B cell (primary cell): ENCODE measurements around the gene RNF223. TPM values are rescaled to one million over a fixed set of nuclear protein-coding genes. Genes with fewer than 3 reads are reported as not detected.

ENCODE experiments used
- ATAC-seq: fragments of 200-7000 bp; cut with Tn5 transposase; one replicate; pipeline ENCODE4 v1.10.0; 2021; ENCODE audit warnings: low read depth, mild to moderate bottlenecking, moderate number of reproducible peaks, moderate library complexity
- CTCF ChIA-PET: fragments of 350-600 bp; sonication (Branson Sonifier 250); formaldehyde crosslinking; loops from one replicate; lab custom pipeline; 2021; ENCODE audit warnings: antibody characterized with exemption, inconsistent platforms; lab: Charles Lee
- POLR2A ChIA-PET: fragments of 350-600 bp; sonication (Branson Sonifier 250); formaldehyde crosslinking; loops from one replicate; lab custom pipeline; 2021; ENCODE audit warnings: antibody characterized with exemption; lab: Charles Lee
- DNase-seq: peaks from one replicate; pipeline ENCODE4 v3.0.0; 2013
- H2AFZ ChIP-seq: 2 replicates; pipeline ENCODE4 v1.6.1; 2012; ENCODE audit warnings: mild to moderate bottlenecking, low read depth, low read length; ENCODE audit not compliant: insufficient read depth, poor library complexity, severe bottlenecking
- H3K27ac ChIP-seq, 2 donors: 1 replicate in 1 of 2; 2 replicates in 1 of 2; pipeline ENCODE4 v1.5.1; 2012 to 2013; ENCODE audit warnings: low read length in 2 of 2, mild to moderate bottlenecking in 2 of 2, moderate library complexity in 1 of 2
- H3K27me3 ChIP-seq, 4 experiments: fragments of 200-600 bp in 1 of 4; sonication (generic) in 1 of 4; replicated peaks in 1 of 4; 1 replicate in 2 of 4; 2 replicates in 2 of 4; pipeline versions ENCODE4 v1.6.1 to v1.7.0; 2013 to 2016; ENCODE audit warnings: low read length in 3 of 4, mild to moderate bottlenecking in 2 of 4, mixed read lengths in 1 of 4, moderate library complexity in 1 of 4; ENCODE audit not compliant: insufficient read depth in 4 of 4, control insufficient read depth in 3 of 4; ENCODE audit errors: control extremely low read depth in 1 of 4
- H3K36me3 ChIP-seq, 2 experiments: replicated peaks in 1 of 2; 1 replicate in 1 of 2; 2 replicates in 1 of 2; pipeline versions ENCODE4 v1.6.1 to v1.7.1; 2013; ENCODE audit warnings: low read length in 1 of 2; ENCODE audit not compliant: insufficient read depth in 2 of 2, control insufficient read depth in 1 of 2; ENCODE audit errors: control extremely low read depth in 1 of 2, extremely low read depth in 1 of 2
- H3K4me1 ChIP-seq, 2 donors: fragments of 200-600 bp in 1 of 2; sonication (generic) in 1 of 2; 1 replicate in 1 of 2; 2 replicates in 1 of 2; pipeline versions ENCODE4 v1.5.1 to v1.6.1; 2013 to 2017; ENCODE audit warnings: low read length in 2 of 2; ENCODE audit not compliant: control insufficient read depth in 2 of 2, insufficient read depth in 2 of 2
- H3K4me2 ChIP-seq: replicated peaks from 2 replicates; pipeline ENCODE3; 2012; ENCODE audit warnings: mild to moderate bottlenecking, low read depth, low read length; ENCODE audit not compliant: poor library complexity, severe bottlenecking
- H3K4me3 ChIP-seq, 5 experiments: fragments of 200-600 bp in 1 of 5; sonication (generic) in 1 of 5; 1 replicate in 3 of 5; 2 replicates in 2 of 5; pipeline versions ENCODE4 v1.5.1 to v1.7.0; 2011 to 2016; ENCODE audit warnings: low read length in 4 of 5, mild to moderate bottlenecking in 4 of 5, low read depth in 2 of 5, control low read depth in 1 of 5, moderate library complexity in 1 of 5; ENCODE audit not compliant: insufficient read depth in 1 of 5; ENCODE audit errors: control extremely low read depth in 1 of 5, extremely low read depth in 1 of 5
- H3K79me2 ChIP-seq: fragments of 200-600 bp; sonication (generic); one replicate; pipeline ENCODE4 v1.6.0; 2016; ENCODE audit warnings: low read length; ENCODE audit not compliant: control insufficient read depth, insufficient read depth
- H3K9ac ChIP-seq: fragments of 200-600 bp; sonication (generic); 2 replicates; pipeline ENCODE4 v1.6.1; 2017; ENCODE audit warnings: mild to moderate bottlenecking, low read length, moderate library complexity
- H3K9me3 ChIP-seq, 3 donors: one replicate each; pipeline versions ENCODE4 v1.6.1 to v1.7.1; 2013; ENCODE audit warnings: low read length in 2 of 3; ENCODE audit not compliant: control insufficient read depth in 2 of 3, insufficient read depth in 1 of 3; ENCODE audit errors: control extremely low read depth in 1 of 3
- H4K20me1 ChIP-seq: 2 replicates; pipeline ENCODE4 v1.6.0; 2012; ENCODE audit warnings: mild to moderate bottlenecking, low read length; ENCODE audit not compliant: insufficient read depth, control insufficient read depth, poor library complexity, severe bottlenecking
- H3K27ac Mint-ChIP-seq: one replicate; pipeline ENCODE4 v1.8.0; 2021; ENCODE audit warnings: mixed read lengths
- H3K27me3 Mint-ChIP-seq: one replicate; pipeline ENCODE4 v1.8.0; 2021; ENCODE audit warnings: mixed read lengths
- H3K4me1 Mint-ChIP-seq: one replicate; pipeline ENCODE4 v1.8.0; 2021; ENCODE audit warnings: mixed read lengths
- H3K4me3 Mint-ChIP-seq: one replicate; pipeline ENCODE4 v1.8.0; 2021; ENCODE audit warnings: mixed read lengths
- H3K9me3 Mint-ChIP-seq: one replicate; pipeline ENCODE4 v1.8.0; 2022; ENCODE audit warnings: mixed read lengths; ENCODE audit not compliant: insufficient read depth
- CTCF ChIP-seq: fragments of 200-600 bp; IDR thresholded peaks from one replicate; pipeline ENCODE4 v1.8.0; 2022; ENCODE audit warnings: antibody characterized with exemption, mild to moderate bottlenecking
- EZH2 ChIP-seq: IDR thresholded peaks from 2 replicates; pipeline ENCODE4 v1.6.1; 2012; ENCODE audit warnings: borderline replicate concordance, low read depth, mild to moderate bottlenecking, moderate library complexity, low read length; ENCODE audit not compliant: insufficient read depth, poor library complexity, severe bottlenecking
- WGBS: methylation state at CpG from one replicate; pipeline ENCODE4 v1.1.5; 2013; ENCODE audit warnings: missing lambda C conversion rate; ENCODE audit not compliant: insufficient coverage; 5-methylcytosine and 5-hydroxymethylcytosine counted together
- intact Hi-C: fragments of 100-400 bp; cut with micrococcal nuclease; formaldehyde crosslinking; loops from one replicate; pipeline ENCODE4 v1.10.0; 2022
- polyA plus RNA-seq: library from polyadenylated mRNA; depleted of rRNA; stranded (reverse); fragments of >200 nt; gene quantifications from 2 replicates; pipeline ENCODE4 v1.2.3, GENCODE V29; 2012
- total RNA-seq, 2 donors: library from RNA; stranded (reverse); fragments of 120-200 nt in 1 of 2; gene quantifications; 1 replicate in 1 of 2; 2 replicates in 1 of 2; pipeline versions ENCODE4 v1.2.3 to v1.2.4, GENCODE V29; 2013 to 2022

Gene RNF223
- total and polyA plus RNA-seq, 2 donors (not counting 1 experiment from before 2014, with no cell fraction given) = not detected

GRCh38 chr1:1040004-1040991 is 33.8 kb downstream of the RNF223 start:
- H3K4me2 ChIP-seq = peak overlapping the region; percentile 91

More at GRCh38 chr1:1040004-1040991, 33.8 kb downstream of the RNF223 start:
- H3K4me3 ChIP-seq = peak overlapping the region in 4 of 5 experiments; percentile 26 to 56 (median 50)
- ATAC-seq (peak; percentile 80), DNase-seq (peak; percentile 86)
- intact Hi-C loops = loop anchor here (2.0 kb wide), 1 partner anchor 77 kb away; the partner anchor contains the start of gene C1orf159
- no peaks in the 10 kb centered on the region for H3K36me3 ChIP-seq
- peaks cover 21% of the 10 kb centered on the region for H3K27me3 Mint-ChIP-seq
- H2AFZ ChIP-seq = peak overlapping the region; percentile 35
- no peaks in the 10 kb centered on the region for H3K9me3 Mint-ChIP-seq
- TF ChIP-seq CTCF (no peak), EZH2 (peak; percentile 60)
- H3K4me3 Mint-ChIP-seq = peak overlapping the region; percentile 82
- no peaks in the 10 kb centered on the region for H3K79me2 ChIP-seq
- CTCF ChIA-PET = interaction anchor here (0.6 to 4.2 kb wide), 5 partner anchors 10 to 24 kb away, joined by 3 to 29 read pairs (median 3); no protein-coding TSS in a partner anchor
- WGBS = 1% methylated on average over 83 of the region's 99 CpGs
- H3K9ac ChIP-seq = peak overlapping the region; percentile 58
- peaks cover 11% of the 10 kb centered on the region for H4K20me1 ChIP-seq
- H3K4me1 ChIP-seq = peaks cover 25 to 27% of the 10 kb centered on the region in 2 donors
- POLR2A ChIA-PET = interaction anchor here (0.9 to 1.5 kb wide), 4 partner anchors 9 to 23 kb away, joined by 3 to 6 read pairs (median 4); partner anchors contain the start of gene AGRN
- H3K27ac ChIP-seq = no peak overlapping the region
- peak overlapping the region; percentile 50 for H3K27ac Mint-ChIP-seq
- H3K4me1 Mint-ChIP-seq = peaks cover 32% of the 10 kb centered on the region
- H3K27me3 ChIP-seq = peaks cover 0 to 35% (median 10%) of the 10 kb centered on the region in 4 experiments
- H3K9me3 ChIP-seq = peaks cover 0 to 10% (median 0%) of the 10 kb centered on the region in 3 donors
